WTC11 (cell line): Measurements from ENCODE around the gene CBLB. TPM values are rescaled to one million over a fixed set of nuclear protein-coding genes. Genes with fewer than 3 reads are reported as not detected.

ENCODE experiments used
- ATAC-seq: fragments of 200-7000 bp; cut with Tn5 transposase; 2 replicates; pipeline ENCODE4 v1.10.0; 2021; ENCODE audit warnings: mild to moderate bottlenecking, moderate library complexity
- CTCF ChIA-PET: fragments of 300-600 bp; sonication (Branson Sonifier 250); formaldehyde crosslinking; loops from one replicate; lab custom pipeline; 2021; ENCODE audit warnings: antibody characterized with exemption; lab: Charles Lee
- POLR2A ChIA-PET: fragments of 350-600 bp; sonication (Branson Sonifier 250); formaldehyde crosslinking; loops from one replicate; lab custom pipeline; 2021; ENCODE audit warnings: antibody characterized with exemption; lab: Charles Lee
- DNase-seq: peaks from one replicate; pipeline ENCODE4 v3.0.0; 2021; ENCODE audit warnings: low spot score
- H3K27ac Mint-ChIP-seq: 2 replicates; pipeline ENCODE4 v1.8.0; 2021; ENCODE audit warnings: mixed read lengths
- H3K27me3 Mint-ChIP-seq: 2 replicates; pipeline ENCODE4 v1.8.0; 2021; ENCODE audit warnings: low read depth, mild to moderate bottlenecking, moderate library complexity, mixed read lengths
- H3K36me3 Mint-ChIP-seq: 2 replicates; pipeline ENCODE4 v1.8.0; 2021; ENCODE audit warnings: mixed read lengths
- H3K4me1 Mint-ChIP-seq: 2 replicates; pipeline ENCODE4 v1.8.0; 2022; ENCODE audit warnings: mixed read lengths
- H3K4me3 Mint-ChIP-seq: 2 replicates; pipeline ENCODE4 v1.8.0; 2021; ENCODE audit warnings: mild to moderate bottlenecking, moderate library complexity, mixed read lengths
- H3K9me3 Mint-ChIP-seq: 2 replicates; pipeline ENCODE4 v1.8.0; 2021; ENCODE audit warnings: mixed read lengths
- AFF4 ChIP-seq: sonication (generic); formaldehyde crosslinking; IDR thresholded peaks from 2 replicates; pipeline ENCODE4 v1.8.1; 2023; ENCODE audit warnings: mild to moderate bottlenecking, missing genetic modification reagents, borderline replicate concordance
- ARID4B ChIP-seq: sonication (generic); formaldehyde crosslinking; IDR thresholded peaks from 2 replicates; pipeline ENCODE4 v1.8.0; 2023; ENCODE audit warnings: missing genetic modification reagents, mild to moderate bottlenecking, borderline replicate concordance
- CDX4 ChIP-seq: fragments of 250-450 bp; sonication (Bioruptor Pico); IDR thresholded peaks from 2 replicates; pipeline ENCODE4 v1.9.0; 2021; ENCODE audit warnings: moderate library complexity, mild to moderate bottlenecking, inconsistent platforms, borderline replicate concordance
- CREB1 ChIP-seq: sonication (generic); formaldehyde crosslinking; IDR thresholded peaks from 2 replicates; pipeline ENCODE4 v1.8.0; 2023; ENCODE audit warnings: mild to moderate bottlenecking, missing genetic modification reagents
- CTCF ChIP-seq: fragments of 200-600 bp; IDR thresholded peaks from 2 replicates; pipeline ENCODE4 v1.8.0; 2022; ENCODE audit warnings: antibody characterized with exemption
- ELF4 ChIP-seq: sonication (generic); formaldehyde crosslinking; IDR thresholded peaks from 2 replicates; pipeline ENCODE4 v1.8.1; 2022; ENCODE audit warnings: low read depth, mild to moderate bottlenecking, moderate library complexity, missing genetic modification reagents
- FOXJ3 ChIP-seq: sonication (generic); formaldehyde crosslinking; IDR thresholded peaks from 2 replicates; pipeline ENCODE4 v1.9.0; 2021; ENCODE audit warnings: missing genetic modification reagents, mild to moderate bottlenecking, borderline replicate concordance
- IRF1 ChIP-seq: sonication (generic); formaldehyde crosslinking; IDR thresholded peaks from 2 replicates; pipeline ENCODE4 v1.8.0; 2023; ENCODE audit warnings: missing genetic modification reagents
- NFATC4 ChIP-seq: fragments of 250-450 bp; sonication (Bioruptor Pico); IDR thresholded peaks from 2 replicates; pipeline ENCODE4 v1.9.0; 2021; ENCODE audit warnings: mild to moderate bottlenecking
- NR1H2 ChIP-seq: sonication (generic); formaldehyde crosslinking; IDR thresholded peaks from 2 replicates; pipeline ENCODE4 v1.9.0; 2021; ENCODE audit warnings: mild to moderate bottlenecking, moderate library complexity, missing genetic modification reagents
- OVOL2 ChIP-seq: fragments of 250-450 bp; sonication (Bioruptor Pico); IDR thresholded peaks from 2 replicates; pipeline ENCODE4 v1.9.0; 2021; ENCODE audit warnings: mild to moderate bottlenecking, borderline replicate concordance
- USF1 ChIP-seq: sonication (generic); formaldehyde crosslinking; IDR thresholded peaks from 2 replicates; pipeline ENCODE4 v1.8.0; 2022; ENCODE audit warnings: mild to moderate bottlenecking, missing genetic modification reagents
- ZBTB21 ChIP-seq: sonication (generic); formaldehyde crosslinking; IDR thresholded peaks from 2 replicates; pipeline ENCODE4 v1.8.1; 2023; ENCODE audit warnings: mild to moderate bottlenecking, missing genetic modification reagents, borderline replicate concordance
- ZBTB43 ChIP-seq: sonication (generic); formaldehyde crosslinking; IDR thresholded peaks from 2 replicates; pipeline ENCODE4 v1.8.1; 2023; ENCODE audit warnings: mild to moderate bottlenecking, missing genetic modification reagents
- ZNF232 ChIP-seq: sonication (generic); formaldehyde crosslinking; IDR thresholded peaks from 2 replicates; pipeline ENCODE4 v1.8.0; 2022; ENCODE audit warnings: mild to moderate bottlenecking, missing genetic modification reagents
- ZNF532 ChIP-seq: fragments of 250-450 bp; sonication (Bioruptor Pico); IDR thresholded peaks from 2 replicates; pipeline ENCODE4 v1.9.0; 2021; ENCODE audit warnings: mild to moderate bottlenecking, borderline replicate concordance
- ZNF671 ChIP-seq: fragments of 250-450 bp; sonication (Bioruptor Pico); IDR thresholded peaks from 2 replicates; pipeline ENCODE4 v1.8.0; 2021; ENCODE audit warnings: mild to moderate bottlenecking
- total RNA-seq: library from RNA; stranded (reverse); gene quantifications from 3 replicates; pipeline ENCODE4 v1.2.3, GENCODE V29; 2021

Gene CBLB
- total RNA-seq, 1 experiment from 2014 or later = 19.8 TPM

- ATAC-seq = no peak
- TF ChIP-seq CTCF (no peak), ZNF532 (no peak), IRF1 (no peak), ZBTB43 (CRISPR knock-in tag) (no peak), AFF4 (no peak), CDX4 (CRISPR knock-in tag) (no peak), FOXJ3 (CRISPR knock-in tag) (no peak), NR1H2 (no peak), ARID4B (no peak), USF1 (CRISPR knock-in tag) (no peak), CREB1 (CRISPR knock-in tag) (no peak), ZNF232 (CRISPR knock-in tag) (no peak), ELF4 (no peak), ZBTB21 (CRISPR knock-in tag) (no peak), NFATC4 (CRISPR knock-in tag) (no peak), OVOL2 (no peak), ZNF671 (CRISPR knock-in tag) (no peak)
- Mint-ChIP-seq H3K36me3 (peaks cover 28% of the 10 kb centered on the region), H3K9me3 (peaks cover 15% of the 10 kb centered on the region), H3K4me3 (no peak overlapping the region), H3K27me3 (no peaks in the 10 kb centered on the region), H3K27ac (no peak overlapping the region), H3K4me1 (peaks cover 6% of the 10 kb centered on the region; the same call in 1 of the 2 replicates)
- no peak for DNase-seq
- POLR2A ChIA-PET = no interaction called here
- CTCF ChIA-PET = no interaction called here
These were observed 145.8 kb downstream of the CBLB start for GRCh38 chr3:105722943-105723556.
